Measurements from ENCODE around the gene NT5C3A. TPM values are rescaled to one million over a fixed set of nuclear protein-coding genes. Genes with fewer than 3 reads are reported as not detected.

NT5C3A gene
- total RNA-seq, 1 experiment from 2014 or later, result 57.7 TPM

- POLR2A ChIA-PET (ENCODE audit: low non-redundant PET), result no interaction called here
- intact Hi-C loops (cut with micrococcal nuclease; ENCODE audit: unreplicated experiment), result loop anchor here (5.0 kb wide), 1 partner anchor 169 kb away; the partner anchor contains the start of gene KBTBD2
- peaks cover 8% of the 10 kb centered on the region for H3K9me3 ChIP-seq (ENCODE audit: low read depth, low read length, poor library complexity, severe bottlenecking)
- H3K27me3 ChIP-seq (replicated peaks; ENCODE audit: insufficient read depth, low read depth, low read length, poor library complexity), result no peaks in the 10 kb centered on the region
- no peak for DNase-seq (ENCODE audit: low spot score)
- H3K4me3 ChIP-seq (ENCODE audit: low read depth, low read length, poor library complexity, severe bottlenecking), result peak overlapping the region; percentile 70
- TF ChIP-seq EZH2 (IDR thresholded peaks at IDR 0.05; ENCODE audit: borderline replicate concordance, low read depth, low read length, poor library complexity, severe bottlenecking), result no peak
- TF ChIP-seq, protein P1, sequence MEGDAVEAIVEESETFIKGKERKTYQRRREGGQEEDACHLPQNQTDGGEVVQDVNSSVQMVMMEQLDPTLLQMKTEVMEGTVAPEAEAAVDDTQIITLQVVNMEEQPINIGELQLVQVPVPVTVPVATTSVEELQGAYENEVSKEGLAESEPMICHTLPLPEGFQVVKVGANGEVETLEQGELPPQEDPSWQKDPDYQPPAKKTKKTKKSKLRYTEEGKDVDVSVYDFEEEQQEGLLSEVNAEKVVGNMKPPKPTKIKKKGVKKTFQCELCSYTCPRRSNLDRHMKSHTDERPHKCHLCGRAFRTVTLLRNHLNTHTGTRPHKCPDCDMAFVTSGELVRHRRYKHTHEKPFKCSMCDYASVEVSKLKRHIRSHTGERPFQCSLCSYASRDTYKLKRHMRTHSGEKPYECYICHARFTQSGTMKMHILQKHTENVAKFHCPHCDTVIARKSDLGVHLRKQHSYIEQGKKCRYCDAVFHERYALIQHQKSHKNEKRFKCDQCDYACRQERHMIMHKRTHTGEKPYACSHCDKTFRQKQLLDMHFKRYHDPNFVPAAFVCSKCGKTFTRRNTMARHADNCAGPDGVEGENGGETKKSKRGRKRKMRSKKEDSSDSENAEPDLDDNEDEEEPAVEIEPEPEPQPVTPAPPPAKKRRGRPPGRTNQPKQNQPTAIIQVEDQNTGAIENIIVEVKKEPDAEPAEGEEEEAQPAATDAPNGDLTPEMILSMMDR (conservative IDR thresholded peaks at IDR 0.05; ENCODE audit: low read depth, low read length), result no peak
- no peaks in the 10 kb centered on the region for H3K36me3 ChIP-seq (ENCODE audit: insufficient read depth, low read length, poor library complexity, severe bottlenecking)
- peak overlapping the region; percentile 96 for H3K27ac ChIP-seq (ENCODE audit: low read depth, low read length, poor library complexity, severe bottlenecking)
- TSS peak; percentile 43 for BruUV-seq (replicated peaks)
- CTCF ChIA-PET, result no interaction called here
- H3K4me1 ChIP-seq (ENCODE audit: insufficient read depth, low read length, poor library complexity, severe bottlenecking), result peaks cover 15% of the 10 kb centered on the region
Measured at GRCh38 chr7:33061282-33061937, 1.2 kb downstream of the NT5C3A start.

- Histone ChIP-seq H3K4me1 (ENCODE audit: insufficient read depth, low read length, poor library complexity, severe bottlenecking) (peaks cover 16% of the 10 kb centered on the region), H3K27ac (ENCODE audit: low read depth, low read length, poor library complexity, severe bottlenecking) (no peak overlapping the region), H3K27me3 (replicated peaks; ENCODE audit: insufficient read depth, low read depth, low read length, poor library complexity) (no peaks in the 10 kb centered on the region), H3K4me3 (ENCODE audit: low read depth, low read length, poor library complexity, severe bottlenecking) (no peak overlapping the region), H3K9me3 (ENCODE audit: low read depth, low read length, poor library complexity, severe bottlenecking) (no peaks in the 10 kb centered on the region), H3K36me3 (ENCODE audit: insufficient read depth, low read length, poor library complexity, severe bottlenecking) (no peaks in the 10 kb centered on the region)
- DNase-seq (ENCODE audit: low spot score), result no peak
- CTCF ChIA-PET, result no interaction called here
- TF ChIP-seq, protein P1 (conservative IDR thresholded peaks at IDR 0.05; ENCODE audit: low read depth, low read length), result no peak
- TF ChIP-seq EZH2 (IDR thresholded peaks at IDR 0.05; ENCODE audit: borderline replicate concordance, low read depth, low read length, poor library complexity, severe bottlenecking), result no peak
- intact Hi-C loops (cut with micrococcal nuclease; ENCODE audit: unreplicated experiment), result loop anchor here (5.0 to 10.0 kb wide), 2 partner anchors 167 to 255 kb away; partner anchors contain the start of gene KBTBD2
- POLR2A ChIA-PET (ENCODE audit: low non-redundant PET), result no interaction called here
- BruUV-seq (replicated peaks), result no TSS peak
Measured at GRCh38 chr7:33059635-33060034, 2.9 kb downstream of the NT5C3A start.

GRCh38 chr7:33055158-33055557 lies 7.4 kb downstream of the NT5C3A start:
- intact Hi-C loops (cut with micrococcal nuclease; ENCODE audit: unreplicated experiment), result loop anchor here (10.0 kb wide), 1 partner anchor 250 kb away; no protein-coding TSS in a partner anchor
- BruUV-seq (replicated peaks), result no TSS peak

More at GRCh38 chr7:33055158-33055557, 7.4 kb downstream of the NT5C3A start:
- no peak for TF ChIP-seq EZH2 (IDR thresholded peaks at IDR 0.05; ENCODE audit: borderline replicate concordance, low read depth, low read length, poor library complexity, severe bottlenecking)
- TF ChIP-seq, protein P1 (conservative IDR thresholded peaks at IDR 0.05; ENCODE audit: low read depth, low read length), result no peak
- H3K4me3 ChIP-seq (ENCODE audit: low read depth, low read length, poor library complexity, severe bottlenecking), result no peak overlapping the region
- no peaks in the 10 kb centered on the region for H3K9me3 ChIP-seq (ENCODE audit: low read depth, low read length, poor library complexity, severe bottlenecking)
- CTCF ChIA-PET, result no interaction called here
- no peaks in the 10 kb centered on the region for H3K36me3 ChIP-seq (ENCODE audit: insufficient read depth, low read length, poor library complexity, severe bottlenecking)
- H3K4me1 ChIP-seq (ENCODE audit: insufficient read depth, low read length, poor library complexity, severe bottlenecking), result peaks cover 17% of the 10 kb centered on the region
- no peaks in the 10 kb centered on the region for H3K27me3 ChIP-seq (replicated peaks; ENCODE audit: insufficient read depth, low read depth, low read length, poor library complexity)
- POLR2A ChIA-PET (ENCODE audit: low non-redundant PET), result interaction anchor here (0.6 kb wide), 1 partner anchor 327 kb away, joined by 3 read pairs; no protein-coding TSS in a partner anchor
- H3K27ac ChIP-seq (ENCODE audit: low read depth, low read length, poor library complexity, severe bottlenecking), result no peak overlapping the region
- DNase-seq (ENCODE audit: low spot score), result no peak

Data from A673 (cell line).